GM19468 (cell line): ENCODE measurements around the gene POU3F3.

ENCODE experiments used
- ATAC-seq: cut with Tn5 transposase; IDR thresholded peaks from one replicate; pipeline ENCODE4 v1.9.1; 2021; ENCODE audit warnings: mild to moderate bottlenecking, moderate library complexity, moderate number of reproducible peaks; ENCODE audit not compliant: unreplicated experiment; ENCODE audit errors: extremely low read depth

POU3F3 gene

GRCh38 chr2:104859766-104860450 is 6.0 kb downstream of the POU3F3 start:
- no peak for ATAC-seq

GRCh38 chr2:104860451-104860790 is 6.5 kb downstream of the POU3F3 start:
- no peak for ATAC-seq

- ATAC-seq: no peak
Observed at GRCh38 chr2:104861351-104862057, 7.6 kb downstream of the POU3F3 start.

DNA sequence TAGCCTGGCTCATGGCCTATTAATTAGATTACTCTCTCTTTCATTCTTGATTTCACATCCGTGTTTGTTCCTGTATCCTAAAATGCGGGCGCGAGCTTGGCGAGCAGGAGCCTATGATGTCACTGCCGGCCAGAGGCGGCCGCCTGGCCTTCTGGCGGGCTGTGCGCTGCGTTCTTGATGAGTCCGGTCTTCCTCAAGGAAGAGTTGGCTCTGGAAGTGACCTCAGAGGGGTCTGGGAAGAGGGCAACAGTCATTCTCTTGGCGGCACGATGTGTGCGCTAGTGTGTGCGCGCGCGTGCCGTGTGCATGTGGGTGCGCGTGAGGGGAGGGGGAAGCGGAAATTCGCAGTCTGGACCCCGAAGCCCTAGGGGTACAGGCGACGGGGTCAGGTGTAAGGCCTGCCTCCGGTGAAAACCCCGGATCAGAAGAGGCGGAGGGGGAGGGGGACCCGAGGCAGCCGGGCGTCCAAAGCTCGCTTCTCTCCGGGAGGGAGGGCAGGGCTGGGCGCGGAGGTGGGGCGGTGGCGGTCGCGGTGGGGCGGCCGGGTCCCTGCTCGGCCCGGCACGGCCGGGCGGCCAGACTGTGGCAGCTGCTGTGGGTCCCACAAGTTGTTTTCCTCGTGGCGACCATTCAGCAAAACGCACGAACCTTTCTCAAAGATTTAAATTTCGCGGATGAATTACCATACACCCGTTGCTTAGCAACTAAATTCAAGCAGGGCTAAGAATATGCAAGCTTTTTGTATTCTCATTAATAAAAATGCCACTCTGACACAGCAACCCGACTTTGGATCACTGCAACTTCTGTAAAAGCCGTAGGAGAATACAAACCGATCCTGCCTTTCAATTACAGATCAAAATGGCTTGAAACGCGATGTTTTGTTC is 8.4 kb downstream of the POU3F3 start:
- no peak for ATAC-seq

GRCh38 chr2:104863146-104863467 is 9.2 kb downstream of the POU3F3 start:
- ATAC-seq: no peak

DNA sequence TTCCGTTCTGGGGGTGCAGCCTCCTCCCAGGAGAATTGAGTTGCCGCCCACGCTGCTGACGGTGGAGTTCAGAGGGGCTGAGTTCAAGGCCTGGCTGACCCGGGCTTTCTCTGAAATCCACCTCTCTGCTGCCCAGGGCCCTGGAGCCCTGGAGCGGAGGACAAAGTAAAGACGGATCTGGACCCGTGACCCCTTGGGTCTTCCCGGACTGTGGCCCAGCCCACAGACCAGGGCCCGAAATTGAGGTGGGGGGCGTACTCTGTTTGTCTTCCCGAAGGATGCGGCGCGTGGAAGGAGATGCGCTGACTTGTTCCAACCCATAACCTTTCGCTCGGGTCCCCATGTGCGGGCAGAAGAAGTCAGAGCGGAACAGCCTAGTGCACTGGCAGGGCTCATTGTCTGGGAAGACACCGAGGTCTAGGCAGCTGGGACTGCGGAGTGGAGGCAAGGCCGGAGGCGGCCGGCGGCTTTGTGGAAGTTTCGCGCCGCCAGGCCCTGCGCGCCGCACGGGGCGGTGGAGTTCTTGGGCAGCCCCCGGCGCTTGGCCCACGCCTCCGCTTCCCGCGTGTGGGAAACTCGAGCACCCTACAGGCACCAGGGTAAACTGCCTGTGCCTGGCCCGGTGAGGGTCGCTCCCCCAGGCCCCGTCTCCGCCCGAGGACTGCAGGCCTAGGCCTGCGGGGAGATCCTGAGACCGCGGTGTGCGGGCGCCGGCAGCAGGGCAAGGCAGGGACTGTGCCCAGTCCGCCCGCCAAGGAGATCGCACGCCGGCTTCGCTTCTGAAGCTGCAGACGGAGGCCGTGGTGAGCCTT is 9.8 kb downstream of the POU3F3 start:
- ATAC-seq: no peak

GRCh38 chr2:104864280-104865095 is 10.6 kb downstream of the POU3F3 start:
- ATAC-seq: no peak

- no peak for ATAC-seq
Observed at GRCh38 chr2:104865096-104865470, 11.2 kb downstream of the POU3F3 start.

DNA sequence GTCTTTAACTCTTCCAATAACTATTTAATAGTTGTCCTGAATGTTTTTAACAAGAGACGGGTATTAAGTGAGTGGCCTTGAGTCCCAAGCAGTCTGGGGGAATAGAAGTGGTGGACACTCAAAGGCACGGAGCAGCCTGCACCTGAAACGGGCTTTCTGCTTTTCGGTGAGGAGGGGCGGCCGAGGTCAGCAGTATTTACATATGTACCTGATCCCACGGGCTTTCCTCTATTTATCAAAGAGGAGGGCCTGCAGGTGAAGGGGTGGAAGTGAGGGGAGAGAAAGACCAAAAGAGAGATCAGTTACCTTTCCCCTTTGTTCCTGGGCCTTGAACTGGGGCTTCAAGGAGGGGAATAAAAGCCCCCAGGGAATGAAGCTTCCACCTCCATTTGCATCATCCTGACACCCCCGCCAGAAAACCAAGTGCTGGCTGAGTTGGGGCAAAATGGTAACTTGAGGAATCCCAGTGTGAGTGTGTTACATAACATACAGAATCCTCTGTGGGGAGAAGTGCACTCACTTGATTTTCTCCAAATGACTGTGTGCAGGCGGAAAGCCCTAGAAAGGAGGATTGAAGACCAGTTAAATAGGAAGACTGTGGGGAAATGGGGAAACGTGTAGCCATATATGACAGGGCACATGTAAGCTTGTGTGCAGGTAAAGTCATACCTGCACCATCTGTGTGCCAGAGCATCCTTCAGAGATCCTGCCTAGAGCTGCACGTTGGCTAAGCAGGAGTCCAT is 12.4 kb downstream of the POU3F3 start:
- ATAC-seq: no peak

- no peak for ATAC-seq
Observed at GRCh38 chr2:104866883-104867812, 13.2 kb downstream of the POU3F3 start.

- no peak for ATAC-seq
Observed at GRCh38 chr2:104867813-104868504, 14.0 kb downstream of the POU3F3 start.

DNA sequence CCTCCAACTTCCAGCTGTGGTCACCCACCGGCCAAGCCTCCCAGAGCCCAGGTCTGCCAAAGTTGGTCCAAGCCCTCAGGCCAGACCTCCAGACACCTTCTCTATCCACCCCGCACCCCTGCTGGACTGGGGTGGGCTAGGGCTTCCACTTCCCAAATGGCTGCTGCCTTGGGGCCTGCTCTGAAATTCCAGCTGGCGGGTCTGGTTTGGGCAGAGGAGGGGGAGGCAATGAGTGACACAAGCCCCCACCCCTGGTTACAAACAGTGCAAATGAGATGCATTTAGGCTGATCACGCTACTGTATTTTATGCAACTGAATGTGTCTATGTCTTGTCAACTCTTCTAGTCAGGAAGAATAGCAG is 14.6 kb downstream of the POU3F3 start:
- ATAC-seq: no peak

- no peak for ATAC-seq
Observed at GRCh38 chr2:104870100-104870975, 16.4 kb downstream of the POU3F3 start.

GRCh38 chr2:104871649-104871971 is 17.7 kb downstream of the POU3F3 start:
- no peak for ATAC-seq

DNA sequence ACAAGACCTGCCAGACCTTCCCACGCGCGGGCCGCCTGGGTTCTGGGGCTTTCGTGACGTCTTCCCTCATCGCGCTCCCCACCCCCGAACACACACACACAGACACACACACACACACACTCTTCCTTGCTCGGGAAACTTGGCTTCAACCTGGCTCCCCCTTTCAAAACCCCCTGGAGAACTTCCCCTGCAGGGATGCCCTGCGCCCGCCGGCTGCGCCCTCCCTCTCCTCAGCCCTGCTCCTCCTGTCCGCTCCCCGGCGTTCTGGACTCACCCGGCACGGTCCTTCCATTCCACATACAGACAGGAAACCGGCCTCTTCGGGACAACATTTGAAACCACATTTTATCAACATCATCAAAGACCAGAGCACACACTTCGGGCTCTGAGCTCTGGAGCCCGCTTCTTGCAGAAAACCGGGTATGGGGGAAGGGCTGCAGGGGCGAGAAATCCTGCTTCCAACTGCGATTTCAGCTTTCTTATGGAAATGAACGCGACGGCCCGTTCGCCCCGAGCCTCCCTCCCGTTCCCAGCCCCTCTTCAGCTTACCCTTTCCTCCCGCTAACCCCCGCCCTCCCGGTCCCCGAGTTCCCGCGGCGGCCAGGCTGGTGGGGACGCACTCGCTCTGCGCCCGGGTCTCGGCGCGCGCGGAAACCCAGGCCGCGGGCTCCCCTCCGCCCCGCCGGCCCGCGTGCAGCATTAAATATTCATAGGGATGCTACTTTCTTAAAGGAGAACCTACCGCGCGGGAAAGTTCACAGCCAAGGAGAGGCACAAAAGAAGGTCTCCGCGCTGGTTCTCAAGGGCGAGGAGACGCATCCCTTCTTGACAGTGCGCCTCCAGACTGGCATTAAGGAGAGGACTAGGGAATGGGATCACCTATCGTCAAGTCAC is 18.3 kb downstream of the POU3F3 start:
- no peak for ATAC-seq
